Measurements from ENCODE around the gene ZNF83.
"Not testable (repeated sequence)": the region's sequence is repeated elsewhere in the genome, so short reads cannot be mapped to it uniquely, and the experiment has no call there.

ZNF83 gene

GRCh38 chr19:52637718-52638585 lies at the start of gene ZNF83:
ZNF83 (minus strand) TSS chr19:52638355.
- DNase-seq: peak; percentile 51

- DNase-seq: no peak
These were observed 49.5 kb upstream of the ZNF83 start for GRCh38 chr19:52687684-52688083.

GRCh38 chr19:52685811-52686210 lies 47.7 kb upstream of the ZNF83 start:
- DNase-seq: no peak

- not testable (repeated sequence) for DNase-seq
These were observed 43.1 kb upstream of the ZNF83 start for GRCh38 chr19:52681216-52681615.

GRCh38 chr19:52679598-52679997 lies 41.4 kb upstream of the ZNF83 start:
- DNase-seq: no peak

- DNase-seq: not testable (repeated sequence)
These were observed 37.1 kb upstream of the ZNF83 start for GRCh38 chr19:52675239-52675638.

- DNase-seq: no peak
These were observed 34.9 kb upstream of the ZNF83 start for GRCh38 chr19:52673014-52673413.

GRCh38 chr19:52670046-52670445 lies 31.9 kb upstream of the ZNF83 start:
- no peak for DNase-seq

- DNase-seq: no peak
These were observed 31.4 kb upstream of the ZNF83 start for GRCh38 chr19:52669586-52669985.

- DNase-seq: no peak
These were observed 29.8 kb upstream of the ZNF83 start for GRCh38 chr19:52667972-52668371.

GRCh38 chr19:52666506-52666905 lies 28.4 kb upstream of the ZNF83 start:
- no peak for DNase-seq

GRCh38 chr19:52665529-52665928 lies 27.4 kb upstream of the ZNF83 start:
- DNase-seq: no peak

- DNase-seq: no peak
These were observed 26.9 kb upstream of the ZNF83 start for GRCh38 chr19:52665027-52665426.

- no peak for DNase-seq
These were observed 26.3 kb upstream of the ZNF83 start for GRCh38 chr19:52664461-52664860.

GRCh38 chr19:52662631-52663030 lies 24.5 kb upstream of the ZNF83 start:
- DNase-seq: no peak

- DNase-seq: no peak
These were observed 22.8 kb upstream of the ZNF83 start for GRCh38 chr19:52660981-52661380.

GRCh38 chr19:52659013-52659412 lies 20.9 kb upstream of the ZNF83 start:
- no peak for DNase-seq

GRCh38 chr19:52658595-52658994 lies 20.4 kb upstream of the ZNF83 start:
- DNase-seq: no peak

GRCh38 chr19:52653161-52653560 lies 15.0 kb upstream of the ZNF83 start:
- no peak for DNase-seq

- no peak for DNase-seq
These were observed 13.8 kb upstream of the ZNF83 start for GRCh38 chr19:52651956-52652355.

- no peak for DNase-seq
These were observed 10.3 kb upstream of the ZNF83 start for GRCh38 chr19:52648336-52649016.

- DNase-seq: no peak
These were observed 8.5 kb upstream of the ZNF83 start for GRCh38 chr19:52646571-52647217.

- DNase-seq: no peak
These were observed 2.8 kb upstream of the ZNF83 start for GRCh38 chr19:52640916-52641315.

GRCh38 chr19:52639996-52640395 lies 1.8 kb upstream of the ZNF83 start:
- no peak for DNase-seq
